Hepatocyte (in vitro differentiated cells): Measurements from ENCODE around the gene IKZF2. TPM values are rescaled to one million over a fixed set of nuclear protein-coding genes. Genes with fewer than 3 reads are reported as not detected.

Experiments
- DNase-seq: peaks from one replicate; pipeline ENCODE4 v3.0.0-alpha.2; 2016; ENCODE audit warnings: low spot score
- H2AFZ ChIP-seq: fragments of 200-600 bp; sonication (generic); 2 replicates; pipeline ENCODE4 v1.6.0; 2016; ENCODE audit warnings: antibody characterized with exemption, mild to moderate bottlenecking
- H3K27ac ChIP-seq: fragments of 200-600 bp; sonication (generic); 2 replicates; pipeline ENCODE4 v1.5.1; 2016; ENCODE audit warnings: mild to moderate bottlenecking
- H3K27me3 ChIP-seq: fragments of 200-600 bp; sonication (generic); 2 replicates; pipeline ENCODE4 v1.6.1; 2016
- H3K36me3 ChIP-seq: fragments of 200-600 bp; sonication (generic); replicated peaks from 2 replicates; pipeline ENCODE4 v1.5.1; 2016; ENCODE audit warnings: low read depth; ENCODE audit not compliant: insufficient read depth
- H3K4me1 ChIP-seq: fragments of 200-600 bp; sonication (generic); 2 replicates; pipeline ENCODE4 v1.5.1; 2016; ENCODE audit warnings: mild to moderate bottlenecking, moderate library complexity; ENCODE audit not compliant: insufficient read depth
- H3K4me2 ChIP-seq: fragments of 200-600 bp; sonication (generic); 2 replicates; pipeline ENCODE4 v1.6.0; 2016
- H3K4me3 ChIP-seq: fragments of 200-600 bp; sonication (generic); 2 replicates; pipeline ENCODE4 v1.5.1; 2016; ENCODE audit warnings: mild to moderate bottlenecking
- H3K79me2 ChIP-seq: fragments of 200-600 bp; sonication (generic); 2 replicates; pipeline ENCODE4 v1.6.0; 2017; ENCODE audit warnings: mild to moderate bottlenecking
- H3K9me2 ChIP-seq: fragments of 200-600 bp; sonication (generic); replicated peaks from 2 replicates; pipeline ENCODE4 v1.6.0; 2017; ENCODE audit warnings: mild to moderate bottlenecking; ENCODE audit not compliant: insufficient read depth
- H3K9me3 ChIP-seq: fragments of 200-600 bp; sonication (generic); 2 replicates; pipeline ENCODE4 v1.5.1; 2016; ENCODE audit warnings: low read depth, mild to moderate bottlenecking
- H4K20me1 ChIP-seq: fragments of 200-600 bp; sonication (generic); 2 replicates; pipeline ENCODE4 v1.6.0; 2016; ENCODE audit warnings: mild to moderate bottlenecking; ENCODE audit not compliant: insufficient read depth, poor library complexity, severe bottlenecking
- CTCF ChIP-seq: fragments of 200-600 bp; sonication (generic); IDR thresholded peaks from 2 replicates; pipeline ENCODE4 v1.5.1; 2016; ENCODE audit warnings: antibody characterized with exemption, mild to moderate bottlenecking; ENCODE audit not compliant: poor library complexity
- EZH2 ChIP-seq: fragments of 200-600 bp; sonication (generic); IDR thresholded peaks from 2 replicates; pipeline ENCODE4 v1.6.1; 2016; ENCODE audit warnings: antibody characterized with exemption, mild to moderate bottlenecking, borderline replicate concordance
- EZH2phosphoT487 ChIP-seq: fragments of 200-600 bp; sonication (generic); IDR thresholded peaks from one replicate; pipeline ENCODE4 v1.6.1; 2018; ENCODE audit warnings: antibody characterized with exemption, mild to moderate bottlenecking, low read depth, moderate library complexity; ENCODE audit not compliant: unreplicated experiment, severe bottlenecking
- WGBS: methylation state at CpG from one replicate; pipeline ENCODE4 v1.1.6; 2016; ENCODE audit warnings: low lambda C conversion rate; ENCODE audit errors: missing lambda C conversion rate; 5-methylcytosine and 5-hydroxymethylcytosine counted together
- polyA plus RNA-seq: library from polyadenylated mRNA; unstranded; fragments of >200 nt; fragmentation: Nextera tagmentation; extraction: Ambion mirVana; gene quantifications from 2 replicates; pipeline ENCODE4 v1.2.1, GENCODE V29; 2016
- total RNA-seq: library from RNA; depleted of rRNA; stranded (reverse); fragments of >200 nt; gene quantifications from 2 replicates; pipeline ENCODE4 v1.2.3, GENCODE V29; 2014

IKZF2 gene
- total and polyA plus RNA-seq, 2 experiments from 2014 or later = 1.4 to 13.1 TPM

GRCh38 chr2:212977152-212977551 lies 174.3 kb downstream of the IKZF2 start:
- Histone ChIP-seq H3K27ac (no peak overlapping the region), H2AFZ (no peak overlapping the region), H3K4me2 (no peak overlapping the region), H3K4me1 (peaks cover 28% of the 10 kb centered on the region), H4K20me1 (no peaks in the 10 kb centered on the region), H3K4me3 (no peak overlapping the region), H3K9me3 (no peaks in the 10 kb centered on the region), H3K27me3 (no peaks in the 10 kb centered on the region), H3K79me2 (no peaks in the 10 kb centered on the region), H3K36me3 (no peaks in the 10 kb centered on the region), H3K9me2 (no peaks in the 10 kb centered on the region)
- DNase-seq = no peak
- WGBS = 98% methylated on average over 2 of the region's 2 CpGs
- TF ChIP-seq EZH2 = no peak
- TF ChIP-seq EZH2phosphoT487 = no peak
- no peak for TF ChIP-seq CTCF

GRCh38 chr2:212975333-212975732 lies 176.1 kb downstream of the IKZF2 start:
- DNase-seq = no peak
- Histone ChIP-seq H3K9me2 (no peaks in the 10 kb centered on the region), H3K27me3 (no peaks in the 10 kb centered on the region), H3K4me2 (peak overlapping the region; percentile 18), H3K4me1 (peaks cover 28% of the 10 kb centered on the region), H3K9me3 (no peaks in the 10 kb centered on the region), H2AFZ (no peak overlapping the region), H3K27ac (peak overlapping the region; percentile 56), H4K20me1 (no peaks in the 10 kb centered on the region), H3K4me3 (no peak overlapping the region), H3K79me2 (no peaks in the 10 kb centered on the region), H3K36me3 (no peaks in the 10 kb centered on the region)
- no peak for TF ChIP-seq EZH2phosphoT487
- no peak for TF ChIP-seq EZH2
- TF ChIP-seq CTCF = no peak
- WGBS = 38% methylated on average over 1 of the region's 1 CpG

GRCh38 chr2:212974692-212975091 lies 176.7 kb downstream of the IKZF2 start:
- peak overlapping the region; percentile 18 for H3K4me2 ChIP-seq
- H2AFZ ChIP-seq = no peak overlapping the region

More at GRCh38 chr2:212974692-212975091, 176.7 kb downstream of the IKZF2 start:
- Histone ChIP-seq H3K4me1 (peaks cover 21% of the 10 kb centered on the region), H3K4me3 (no peak overlapping the region), H3K79me2 (no peaks in the 10 kb centered on the region), H3K27me3 (no peaks in the 10 kb centered on the region), H3K9me3 (no peaks in the 10 kb centered on the region), H3K36me3 (no peaks in the 10 kb centered on the region), H4K20me1 (no peaks in the 10 kb centered on the region), H3K27ac (peak overlapping the region; percentile 68), H3K9me2 (no peaks in the 10 kb centered on the region)
- no peak for TF ChIP-seq EZH2phosphoT487
- TF ChIP-seq EZH2 = no peak
- no peak for TF ChIP-seq CTCF
- peak; percentile 45 for DNase-seq
- 68% methylated on average over 2 of the region's 2 CpGs for WGBS
